Lower leg skin (tissue), 4 donors: ENCODE results near the gene PRICKLE2. TPM values are rescaled to one million over a fixed set of nuclear protein-coding genes. Genes with fewer than 3 reads are reported as not detected.

Experiments
- DNase-seq, 2 donors: peaks; one replicate each; pipeline ENCODE4 v3.0.0-alpha.2; 2019; ENCODE audit warnings: low spot score in 2 of 2
- H3K4me3 ChIP-seq: fragments of 200-600 bp; sonication (generic); 2 replicates; pipeline ENCODE4 v1.5.1; 2017; ENCODE audit warnings: mild to moderate bottlenecking, low read depth; ENCODE audit not compliant: poor library complexity, severe bottlenecking
- CTCF ChIP-seq, 3 donors: fragments of 450-650 bp; IDR thresholded peaks; one replicate each; pipeline ENCODE4 v1.5.1; 2016; ENCODE audit warnings: antibody characterized with exemption in 3 of 3, mild to moderate bottlenecking in 3 of 3, moderate library complexity in 2 of 3
- POLR2A ChIP-seq, 2 donors: fragments of 450-650 bp; IDR thresholded peaks; one replicate each; pipeline ENCODE4 v1.6.1; 2016 to 2017; ENCODE audit warnings: antibody characterized with exemption in 2 of 2, mild to moderate bottlenecking in 1 of 2, moderate library complexity in 1 of 2
- WGBS, 2 donors: methylation state at CpG; one replicate each; pipeline ENCODE4 v1.1.5; 2018; 5-methylcytosine and 5-hydroxymethylcytosine counted together
- intact Hi-C: fragments of 100-400 bp; cut with DNase I; formaldehyde crosslinking; loops from one replicate; pipeline ENCODE4 v1.15.0; 2023; ENCODE audit warnings: low total_unique reads
- total RNA-seq, 4 donors: library from RNA; depleted of rRNA; stranded (reverse); fragments of >200 nt; gene quantifications; one replicate each; pipeline ENCODE4 v1.1.0, GENCODE V29; 2016

Gene PRICKLE2
- total RNA-seq, 4 donors from 2014 or later, result 10.2 to 18.7 (median 11.7) TPM

GRCh38 chr3:64110071-64110470, 115.2 kb downstream of the PRICKLE2 start:
- H3K4me3 ChIP-seq, result no peak overlapping the region
- no peak for DNase-seq
- intact Hi-C loops, result no loop called here
- 0 to 96% methylated on average over 1 of the region's 1 CpG for WGBS, 2 donors
- no peak for TF ChIP-seq POLR2A (IDR thresholded peaks at IDR 0.05)
- TF ChIP-seq CTCF (IDR thresholded peaks at IDR 0.05), result no peak

GRCh38 chr3:64109438-64109837, 115.8 kb downstream of the PRICKLE2 start:
- intact Hi-C loops, result no loop called here
- H3K4me3 ChIP-seq, result no peak overlapping the region
- DNase-seq, result no peak
- TF ChIP-seq POLR2A (IDR thresholded peaks at IDR 0.05) (no peak), CTCF (IDR thresholded peaks at IDR 0.05) (no peak)
- 73 to 76% methylated on average over 1 of the region's 1 CpG for WGBS, 2 donors

GRCh38 chr3:64108784-64109317, 116.4 kb downstream of the PRICKLE2 start:
- 88 to 89% methylated on average over 7 of the region's 7 CpGs for WGBS, 2 donors
- TF ChIP-seq POLR2A (IDR thresholded peaks at IDR 0.05) (no peak), CTCF (IDR thresholded peaks at IDR 0.05) (no peak)
- no peak overlapping the region for H3K4me3 ChIP-seq
- no peak for DNase-seq
- intact Hi-C loops, result no loop called here

- intact Hi-C loops, result no loop called here
- TF ChIP-seq POLR2A (IDR thresholded peaks at IDR 0.05) (no peak), CTCF (IDR thresholded peaks at IDR 0.05) (no peak)
- DNase-seq, result no peak
- H3K4me3 ChIP-seq, result no peak overlapping the region
- WGBS, 2 donors, result 80 to 82% methylated on average over 9 of the region's 9 CpGs
Observed at GRCh38 chr3:64108231-64108630, 117.0 kb downstream of the PRICKLE2 start.

- WGBS, 2 donors, result 88 to 92% methylated on average over 5 of the region's 5 CpGs
- TF ChIP-seq CTCF (IDR thresholded peaks at IDR 0.05), result no peak
- TF ChIP-seq POLR2A (IDR thresholded peaks at IDR 0.05), result no peak
- intact Hi-C loops, result no loop called here
- no peak overlapping the region for H3K4me3 ChIP-seq
- no peak for DNase-seq
Observed at GRCh38 chr3:64107190-64107589, 118.1 kb downstream of the PRICKLE2 start.

GRCh38 chr3:64105816-64106215, 119.5 kb downstream of the PRICKLE2 start:
- H3K4me3 ChIP-seq, result no peak overlapping the region
- no peak for DNase-seq
- intact Hi-C loops, result no loop called here
- no peak for TF ChIP-seq POLR2A (IDR thresholded peaks at IDR 0.05)
- no peak for TF ChIP-seq CTCF (IDR thresholded peaks at IDR 0.05)
